HepG2 (cell line): ENCODE data around the gene ZNF544. TPM values are rescaled to one million over a fixed set of nuclear protein-coding genes. Genes with fewer than 3 reads are reported as not detected.
A peak's percentile ranks its signal among the peaks of the same experiment; 100 is the strongest.

Source experiments
- ATF4 ChIP-seq, 2 experiments: fragments of 450-650 bp in 1 of 2; sonication (generic) in 1 of 2; formaldehyde crosslinking; IDR thresholded peaks; 2 replicates each; pipeline versions ENCODE4 v1.5.0 to v1.8.0; 2020 to 2022; ENCODE audit warnings: mild to moderate bottlenecking in 1 of 2, missing genetic modification reagents in 1 of 2
- HNF4A ChIP-seq: sonication (generic); formaldehyde crosslinking; IDR thresholded peaks from 2 replicates; pipeline ENCODE4 v1.4.0; 2020; ENCODE audit warnings: missing genetic modification reagents
- HOXA3 ChIP-seq: sonication (generic); formaldehyde crosslinking; IDR thresholded peaks from 2 replicates; pipeline ENCODE4 v1.5.0; 2020; ENCODE audit warnings: missing genetic modification reagents
- KDM6A ChIP-seq: IDR thresholded peaks from 2 replicates; pipeline ENCODE4 v1.6.1; 2016; ENCODE audit warnings: low read depth
- MAF1 ChIP-seq: sonication (generic); formaldehyde crosslinking; IDR thresholded peaks from 2 replicates; pipeline ENCODE4 v1.5.0; 2020; ENCODE audit warnings: missing genetic modification reagents, borderline replicate concordance
- PHF20 ChIP-seq: sonication (generic); formaldehyde crosslinking; IDR thresholded peaks from 2 replicates; pipeline ENCODE4 v1.5.0; 2020; ENCODE audit warnings: mild to moderate bottlenecking, missing genetic modification reagents
- PPARG ChIP-seq: conservative IDR thresholded peaks from 2 replicates; pipeline ENCODE4 v1.6.1; 2016; ENCODE audit warnings: missing biosample characterization, missing genetic modification reagents
- SATB2 ChIP-seq: sonication (generic); formaldehyde crosslinking; IDR thresholded peaks from 2 replicates; pipeline ENCODE4 v1.5.0; 2020; ENCODE audit warnings: missing genetic modification reagents
- ZBTB14 ChIP-seq: sonication (generic); formaldehyde crosslinking; IDR thresholded peaks from 2 replicates; pipeline ENCODE4 v1.4.0; 2020; ENCODE audit warnings: missing genetic modification reagents
- ZBTB20 ChIP-seq: sonication (generic); formaldehyde crosslinking; IDR thresholded peaks from 2 replicates; pipeline ENCODE4 v1.8.1; 2023; ENCODE audit warnings: missing genetic modification reagents, low read depth, mild to moderate bottlenecking, borderline replicate concordance
- ZBTB38 ChIP-seq: sonication (generic); formaldehyde crosslinking; IDR thresholded peaks from 2 replicates; pipeline ENCODE4 v1.5.1; 2020; ENCODE audit warnings: mild to moderate bottlenecking, missing genetic modification reagents
- ZNF232 ChIP-seq: sonication (generic); formaldehyde crosslinking; IDR thresholded peaks from 2 replicates; pipeline ENCODE4 v1.4.0; 2020; ENCODE audit warnings: missing genetic modification reagents, borderline replicate concordance
- ZNF235 ChIP-seq: sonication (generic); formaldehyde crosslinking; IDR thresholded peaks from 2 replicates; pipeline ENCODE4 v1.8.1; 2023; ENCODE audit warnings: mild to moderate bottlenecking, missing genetic modification reagents, borderline replicate concordance
- ZNF350 ChIP-seq: sonication (generic); formaldehyde crosslinking; IDR thresholded peaks from 2 replicates; pipeline ENCODE4 v1.4.0; 2020; ENCODE audit warnings: mild to moderate bottlenecking, low read depth, missing genetic modification reagents, borderline replicate concordance
- ZNF382 ChIP-seq: sonication (generic); formaldehyde crosslinking; IDR thresholded peaks from 2 replicates; pipeline ENCODE4 v1.5.0; 2020; ENCODE audit warnings: missing genetic modification reagents, mild to moderate bottlenecking, borderline replicate concordance
- ZNF446 ChIP-seq: sonication (generic); formaldehyde crosslinking; IDR thresholded peaks from 2 replicates; pipeline ENCODE4 v1.5.0; 2020; ENCODE audit warnings: mild to moderate bottlenecking, missing genetic modification reagents
- ZNF451 ChIP-seq: sonication (generic); formaldehyde crosslinking; IDR thresholded peaks from 2 replicates; pipeline ENCODE4 v1.5.0; 2020; ENCODE audit warnings: mild to moderate bottlenecking, missing genetic modification reagents
- ZNF552 ChIP-seq: sonication (generic); formaldehyde crosslinking; IDR thresholded peaks from 2 replicates; pipeline ENCODE4 v1.9.0; 2022; ENCODE audit warnings: missing genetic modification reagents, mild to moderate bottlenecking, borderline replicate concordance
- ZNF580 ChIP-seq: IDR thresholded peaks from 2 replicates; pipeline ENCODE4 v1.6.1; 2016; ENCODE audit warnings: low read depth, borderline replicate concordance
- ZNF652 ChIP-seq: IDR thresholded peaks from 2 replicates; pipeline ENCODE4 v1.6.1; 2016; ENCODE audit warnings: low read depth, borderline replicate concordance
- ZNF724P ChIP-seq: sonication (generic); formaldehyde crosslinking; IDR thresholded peaks from 2 replicates; pipeline ENCODE4 v1.8.0; 2022; ENCODE audit warnings: missing genetic modification reagents, borderline replicate concordance
- ZNF737 ChIP-seq: sonication (generic); formaldehyde crosslinking; IDR thresholded peaks from 2 replicates; pipeline ENCODE4 v1.5.0; 2020; ENCODE audit warnings: missing genetic modification reagents, mild to moderate bottlenecking, borderline replicate concordance
- ZNF891 ChIP-seq: sonication (generic); formaldehyde crosslinking; IDR thresholded peaks from 2 replicates; pipeline ENCODE4 v1.5.0; 2020; ENCODE audit warnings: mild to moderate bottlenecking, missing genetic modification reagents
- polyA plus RNA-seq, 8 experiments: library from polyadenylated mRNA; depleted of rRNA in 3 of 8; stranded (reverse) in 7 of 8; unstranded in 1 of 8; fragments of >200 nt; fragmentation: Illumina TruSeq in 4 of 8; extraction: Trizol in 4 of 8; gene quantifications; 2 replicates each; pipeline versions ENCODE4 v1.2.1 to v1.2.3, GENCODE V29; 2011 to 2016; ENCODE audit warnings: low read depth in 4 of 8, missing spikeins in 1 of 8, mixed read lengths in 1 of 8; ENCODE audit not compliant: insufficient read depth in 1 of 8
- total RNA-seq, 5 experiments: library from RNA; depleted of rRNA; stranded (reverse); fragments of >200 nt; fragmentation: Illumina TruSeq; extraction: Trizol; gene quantifications; 2 replicates each; pipeline ENCODE4 v1.2.3, GENCODE V29; 2016; ENCODE audit warnings: low read depth in 1 of 5
- TF ChIP-seq, protein P1 (sequence below): IDR thresholded peaks from 2 replicates; pipeline ENCODE4 v1.4.0; 2020; ENCODE audit warnings: mild to moderate bottlenecking, missing genetic modification reagents

The ZNF544 gene
- total and polyA plus RNA-seq, 2 of the 13 experiments (the other 11 are each of a cell fraction or from before 2014, with no cell fraction given), result 13.1 to 17.0 TPM

GRCh38 chr19:58279042-58279924 is 50.6 kb downstream of the ZNF544 start (continued):
- TF ChIP-seq, protein P1, sequence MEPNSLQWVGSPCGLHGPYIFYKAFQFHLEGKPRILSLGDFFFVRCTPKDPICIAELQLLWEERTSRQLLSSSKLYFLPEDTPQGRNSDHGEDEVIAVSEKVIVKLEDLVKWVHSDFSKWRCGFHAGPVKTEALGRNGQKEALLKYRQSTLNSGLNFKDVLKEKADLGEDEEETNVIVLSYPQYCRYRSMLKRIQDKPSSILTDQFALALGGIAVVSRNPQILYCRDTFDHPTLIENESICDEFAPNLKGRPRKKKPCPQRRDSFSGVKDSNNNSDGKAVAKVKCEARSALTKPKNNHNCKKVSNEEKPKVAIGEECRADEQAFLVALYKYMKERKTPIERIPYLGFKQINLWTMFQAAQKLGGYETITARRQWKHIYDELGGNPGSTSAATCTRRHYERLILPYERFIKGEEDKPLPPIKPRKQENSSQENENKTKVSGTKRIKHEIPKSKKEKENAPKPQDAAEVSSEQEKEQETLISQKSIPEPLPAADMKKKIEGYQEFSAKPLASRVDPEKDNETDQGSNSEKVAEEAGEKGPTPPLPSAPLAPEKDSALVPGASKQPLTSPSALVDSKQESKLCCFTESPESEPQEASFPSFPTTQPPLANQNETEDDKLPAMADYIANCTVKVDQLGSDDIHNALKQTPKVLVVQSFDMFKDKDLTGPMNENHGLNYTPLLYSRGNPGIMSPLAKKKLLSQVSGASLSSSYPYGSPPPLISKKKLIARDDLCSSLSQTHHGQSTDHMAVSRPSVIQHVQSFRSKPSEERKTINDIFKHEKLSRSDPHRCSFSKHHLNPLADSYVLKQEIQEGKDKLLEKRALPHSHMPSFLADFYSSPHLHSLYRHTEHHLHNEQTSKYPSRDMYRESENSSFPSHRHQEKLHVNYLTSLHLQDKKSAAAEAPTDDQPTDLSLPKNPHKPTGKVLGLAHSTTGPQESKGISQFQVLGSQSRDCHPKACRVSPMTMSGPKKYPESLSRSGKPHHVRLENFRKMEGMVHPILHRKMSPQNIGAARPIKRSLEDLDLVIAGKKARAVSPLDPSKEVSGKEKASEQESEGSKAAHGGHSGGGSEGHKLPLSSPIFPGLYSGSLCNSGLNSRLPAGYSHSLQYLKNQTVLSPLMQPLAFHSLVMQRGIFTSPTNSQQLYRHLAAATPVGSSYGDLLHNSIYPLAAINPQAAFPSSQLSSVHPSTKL (CRISPR knock-in tag), result no peak
- TF ChIP-seq PHF20 (CRISPR knock-in tag) (0 out of 2 replicates have a peak, but pooled peaks have one; percentile 22), HOXA3 (CRISPR knock-in tag) (no peak), HNF4A (CRISPR knock-in tag) (peak; percentile 11; the same call in 1 of the 2 replicates), ZNF235 (CRISPR knock-in tag) (no peak), ZNF737 (CRISPR knock-in tag) (no peak; the same call in 1 of the 2 replicates), ZNF232 (peak; percentile 81; the same call in 1 of the 2 replicates), ZNF652 (no peak), ZNF552 (CRISPR knock-in tag) (no peak), SATB2 (0 out of 2 replicates have a peak, but pooled peaks have one; percentile 37), ATF4 (CRISPR knock-in tag; IDR thresholded peaks at IDR 0.05) (no peak), KDM6A (CRISPR knock-in tag) (no peak), ZNF350 (CRISPR knock-in tag) (no peak; the same call in none of the 2 replicates), MAF1 (0 out of 2 replicates have a peak, but pooled peaks have one; percentile 60), ZBTB38 (CRISPR knock-in tag) (0 out of 2 replicates have a peak, but pooled peaks have one; percentile 78), ZNF451 (CRISPR knock-in tag) (no peak), ZBTB20 (CRISPR knock-in tag) (no peak), ZBTB14 (CRISPR knock-in tag) (no peak; the same call in 1 of the 2 replicates), ZNF446 (no peak), ZNF580 (CRISPR knock-in tag) (no peak), PPARG (CRISPR knock-in tag) (no peak), ZNF724P (CRISPR knock-in tag) (no peak), ZNF382 (CRISPR knock-in tag) (no peak), ZNF891 (CRISPR knock-in tag) (no peak; the same call in 1 of the 2 replicates)
